K562 (cell line): Measurements from ENCODE around the gene COX4I2. TPM values are rescaled to one million over a fixed set of nuclear protein-coding genes. Genes with fewer than 3 reads are reported as not detected.

Experiments
- ADNP ChIP-seq: fragments of 200-800 bp; sonication (Bioruptor generic); IDR thresholded peaks from 2 replicates; pipeline ENCODE4 v1.6.1; 2016; ENCODE audit warnings: missing genetic modification characterization, missing compliant biosample characterization
- CTBP1 ChIP-seq: fragments of 450-650 bp; IDR thresholded peaks from 2 replicates; pipeline ENCODE4 v1.6.1; 2016; ENCODE audit warnings: borderline replicate concordance
- DPF2 ChIP-seq: fragments of 450-650 bp; IDR thresholded peaks from 2 replicates; pipeline ENCODE4 v1.6.1; 2016
- ELF1 ChIP-seq: fragments of 200-800 bp; sonication (Bioruptor generic); IDR thresholded peaks from 2 replicates; pipeline ENCODE4 v1.6.1; 2016; ENCODE audit warnings: missing genetic modification characterization, missing compliant biosample characterization
- TCFL5 ChIP-seq: fragments of 250-450 bp; sonication (Bioruptor Pico); conservative IDR thresholded peaks from 2 replicates; pipeline ENCODE4 v1.6.1; 2021; ENCODE audit warnings: mild to moderate bottlenecking, moderate library complexity, matching md5 sums
- TRIM24 ChIP-seq, 2 experiments: fragments of 450-650 bp; IDR thresholded peaks; 2 replicates each; pipeline ENCODE4 v1.6.1; 2016
- ZFP1 ChIP-seq: fragments of 450-650 bp; formaldehyde crosslinking; IDR thresholded peaks from 2 replicates; pipeline ENCODE4 v1.4.0; 2020; ENCODE audit warnings: mild to moderate bottlenecking, mixed read lengths
- ZNF134 ChIP-seq: fragments of 250-450 bp; sonication (Bioruptor Pico); conservative IDR thresholded peaks from 2 replicates; pipeline ENCODE4 v1.4.0; 2020
- ZNF408 ChIP-seq: fragments of 250-450 bp; sonication (Bioruptor Pico); IDR thresholded peaks from 2 replicates; pipeline ENCODE4 v1.4.0; 2020; ENCODE audit warnings: low read depth, mild to moderate bottlenecking, moderate library complexity
- polyA plus RNA-seq, 8 experiments: library from polyadenylated mRNA; depleted of rRNA in 4 of 8; stranded (reverse) in 5 of 8; unstranded in 3 of 8; fragments of >200 nt; fragmentation: Nextera tagmentation in 2 of 8; fragmentation: Illumina TruSeq in 1 of 8; extraction: Ambion mirVana in 2 of 8; extraction: Trizol in 1 of 8; gene quantifications; 2 replicates each; pipeline versions ENCODE4 v1.2.1 to v1.2.3, GENCODE V29; 2011 to 2014; ENCODE audit warnings: inconsistent platforms in 1 of 8, missing spikeins in 1 of 8
- total RNA-seq, 7 experiments: library from RNA; depleted of rRNA in 6 of 7; stranded (reverse); fragments of >200 nt in 6 of 7; fragmentation: Illumina TruSeq in 2 of 7; extraction: Trizol in 2 of 7; gene quantifications; 2 replicates each; pipeline versions ENCODE4 v1.2.1 to v1.2.3, GENCODE V29; 2011 to 2021; ENCODE audit warnings: low replicate concordance in 1 of 7
- TF ChIP-seq, protein P1 (sequence below), 2 experiments: fragments of 450-650 bp; conservative IDR thresholded peaks; 2 replicates each; pipeline ENCODE4 v1.6.1; 2017; ENCODE audit warnings: mild to moderate bottlenecking in 2 of 2, moderate library complexity in 2 of 2
- TF ChIP-seq, protein P2 (sequence below), 2 experiments: fragments of 450-650 bp; IDR thresholded peaks; 2 replicates each; pipeline ENCODE4 v1.6.1; 2016; ENCODE audit warnings: mild to moderate bottlenecking in 2 of 2, borderline replicate concordance in 1 of 2, low read depth in 1 of 2, moderate library complexity in 1 of 2
- TF ChIP-seq, protein P3 (sequence below), 2 experiments: IDR thresholded peaks; 2 replicates each; pipeline ENCODE4 v1.6.1; 2012; ENCODE audit warnings: improper control_type of control experiment in 2 of 2, low read depth in 2 of 2, low read length in 2 of 2, borderline replicate concordance in 1 of 2
- TF ChIP-seq, protein P4 (sequence below): fragments of 450-650 bp; IDR thresholded peaks from 2 replicates; pipeline ENCODE4 v1.6.1; 2017; ENCODE audit warnings: mild to moderate bottlenecking, moderate library complexity

Gene COX4I2
- total and polyA plus RNA-seq, 9 of the 15 experiments (the other 6 are each of a cell fraction or from before 2014, with no cell fraction given), result not detected

DNA sequence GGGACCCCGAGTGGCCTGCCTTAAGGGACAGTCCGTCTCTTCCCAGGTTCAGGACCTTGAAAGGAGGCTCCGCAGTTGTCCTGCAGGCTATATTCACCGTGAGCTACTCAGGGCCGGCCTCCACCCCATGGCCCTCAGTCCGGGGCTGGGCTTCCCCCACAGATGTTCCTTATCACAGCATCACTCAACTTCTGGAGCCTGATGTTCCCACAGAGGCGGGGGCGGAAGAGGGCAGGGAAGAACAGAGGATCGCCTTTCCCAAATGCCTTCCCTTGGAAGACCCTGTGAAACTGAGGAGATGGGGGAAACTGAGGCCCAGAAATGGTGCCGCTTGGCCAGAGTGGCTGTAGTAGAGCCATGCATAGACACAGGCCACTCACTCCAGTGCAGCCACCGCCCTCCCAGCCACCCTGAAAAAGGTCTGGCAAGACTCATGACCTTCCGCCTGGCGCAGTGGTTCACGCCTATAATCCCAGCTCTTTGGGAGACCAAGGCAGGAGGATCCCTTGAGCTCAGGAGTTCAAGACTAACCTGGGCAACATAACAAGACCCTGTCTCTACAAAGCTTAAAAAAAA, 4.3 kb upstream of the COX4I2 start (continued):
- TF ChIP-seq TCFL5 (CRISPR knock-in tag) (no peak), ZFP1 (CRISPR knock-in tag) (no peak), ADNP (tag) (no peak), ZNF408 (CRISPR knock-in tag) (no peak), CTBP1 (peak; percentile 73; the same call in 1 of the 2 replicates), DPF2 (peak; percentile 64), TRIM24 (IDR thresholded peaks at IDR 0.05) (no peak), ELF1 (tag) (no peak), ZNF134 (CRISPR knock-in tag) (no peak)
- TF ChIP-seq, protein P1, sequence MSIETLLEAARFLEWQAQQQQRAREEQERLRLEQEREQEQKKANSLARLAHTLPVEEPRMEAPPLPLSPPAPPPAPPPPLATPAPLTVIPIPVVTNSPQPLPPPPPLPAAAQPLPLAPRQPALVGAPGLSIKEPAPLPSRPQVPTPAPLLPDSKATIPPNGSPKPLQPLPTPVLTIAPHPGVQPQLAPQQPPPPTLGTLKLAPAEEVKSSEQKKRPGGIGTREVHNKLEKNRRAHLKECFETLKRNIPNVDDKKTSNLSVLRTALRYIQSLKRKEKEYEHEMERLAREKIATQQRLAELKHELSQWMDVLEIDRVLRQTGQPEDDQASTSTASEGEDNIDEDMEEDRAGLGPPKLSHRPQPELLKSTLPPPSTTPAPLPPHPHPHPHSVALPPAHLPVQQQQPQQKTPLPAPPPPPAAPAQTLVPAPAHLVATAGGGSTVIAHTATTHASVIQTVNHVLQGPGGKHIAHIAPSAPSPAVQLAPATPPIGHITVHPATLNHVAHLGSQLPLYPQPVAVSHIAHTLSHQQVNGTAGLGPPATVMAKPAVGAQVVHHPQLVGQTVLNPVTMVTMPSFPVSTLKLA (conservative IDR thresholded peaks at IDR 0.05), result no peak
- TF ChIP-seq, protein P2, sequence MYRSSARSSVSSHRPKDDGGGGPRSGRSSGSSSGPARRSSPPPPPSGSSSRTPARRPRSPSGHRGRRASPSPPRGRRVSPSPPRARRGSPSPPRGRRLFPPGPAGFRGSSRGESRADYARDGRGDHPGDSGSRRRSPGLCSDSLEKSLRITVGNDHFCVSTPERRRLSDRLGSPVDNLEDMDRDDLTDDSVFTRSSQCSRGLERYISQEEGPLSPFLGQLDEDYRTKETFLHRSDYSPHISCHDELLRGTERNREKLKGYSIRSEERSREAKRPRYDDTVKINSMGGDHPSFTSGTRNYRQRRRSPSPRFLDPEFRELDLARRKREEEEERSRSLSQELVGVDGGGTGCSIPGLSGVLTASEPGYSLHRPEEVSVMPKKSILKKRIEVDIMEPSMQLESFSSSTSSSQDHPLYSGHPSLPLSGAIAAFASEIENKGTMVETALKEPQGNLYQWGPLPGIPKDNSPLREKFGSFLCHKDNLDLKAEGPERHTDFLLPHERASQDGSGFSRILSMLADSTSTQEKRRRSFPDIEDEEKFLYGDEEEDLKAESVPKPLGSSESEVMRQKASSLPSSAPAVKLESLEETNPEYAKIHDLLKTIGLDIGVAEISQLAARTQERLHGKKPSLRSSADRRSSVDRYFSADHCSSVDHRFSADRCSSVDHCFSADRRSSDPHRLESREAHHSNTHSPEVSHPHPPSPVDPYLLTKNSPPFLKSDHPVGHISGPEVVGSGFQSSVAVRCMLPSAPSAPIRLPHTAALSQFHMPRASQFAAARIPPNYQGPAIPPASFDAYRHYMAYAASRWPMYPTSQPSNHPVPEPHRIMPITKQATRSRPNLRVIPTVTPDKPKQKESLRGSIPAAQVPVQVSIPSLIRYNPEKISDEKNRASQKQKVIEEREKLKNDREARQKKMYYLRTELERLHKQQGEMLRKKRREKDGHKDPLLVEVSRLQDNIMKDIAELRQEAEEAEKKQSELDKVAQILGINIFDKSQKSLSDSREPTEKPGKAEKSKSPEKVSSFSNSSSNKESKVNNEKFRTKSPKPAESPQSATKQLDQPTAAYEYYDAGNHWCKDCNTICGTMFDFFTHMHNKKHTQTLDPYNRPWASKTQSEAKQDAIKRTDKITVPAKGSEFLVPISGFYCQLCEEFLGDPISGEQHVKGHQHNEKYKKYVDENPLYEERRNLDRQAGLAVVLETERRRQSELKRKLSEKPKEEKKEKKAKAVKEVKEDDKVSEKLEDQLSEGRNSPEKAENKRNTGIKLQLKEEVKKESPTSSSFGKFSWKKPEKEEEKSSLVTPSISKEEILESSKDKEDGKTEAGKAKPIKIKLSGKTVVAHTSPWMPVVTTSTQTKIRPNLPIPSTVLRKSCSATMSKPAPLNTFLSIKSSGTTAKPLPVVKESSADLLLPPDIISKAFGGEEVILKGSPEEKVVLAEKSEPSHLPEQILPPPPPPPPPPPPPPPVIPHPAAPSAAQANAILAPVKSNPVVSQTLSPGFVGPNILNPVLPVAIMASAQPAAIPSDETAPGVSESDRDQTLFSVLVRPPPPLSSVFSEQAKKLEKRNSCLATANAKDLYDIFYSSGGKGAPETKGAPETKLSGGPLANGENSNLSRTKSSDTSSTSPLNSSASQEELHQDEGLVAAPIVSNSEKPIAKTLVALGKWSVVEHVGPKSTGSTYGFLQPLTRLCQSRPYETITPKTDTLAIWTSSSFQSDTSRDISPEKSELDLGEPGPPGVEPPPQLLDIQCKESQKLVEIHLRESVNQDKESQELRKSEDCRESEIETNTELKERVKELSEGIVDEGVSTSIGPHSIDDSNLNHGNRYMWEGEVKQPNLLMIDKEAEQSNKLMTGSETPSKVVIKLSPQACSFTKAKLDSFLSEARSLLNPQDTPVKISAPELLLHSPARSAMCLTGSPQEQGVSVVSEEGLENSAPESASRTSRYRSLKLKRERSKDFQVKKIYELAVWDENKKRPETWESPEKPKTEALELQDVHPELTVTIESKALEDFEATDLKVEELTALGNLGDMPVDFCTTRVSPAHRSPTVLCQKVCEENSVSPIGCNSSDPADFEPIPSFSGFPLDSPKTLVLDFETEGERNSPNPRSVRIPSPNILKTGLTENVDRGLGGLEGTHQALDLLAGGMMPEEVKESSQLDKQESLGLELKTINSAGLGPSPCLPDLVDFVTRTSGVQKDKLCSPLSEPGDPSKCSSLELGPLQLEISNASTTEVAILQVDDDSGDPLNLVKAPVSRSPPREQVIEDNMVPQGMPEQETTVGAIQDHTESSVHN (IDR thresholded peaks at IDR 0.05; ENCODE audit: borderline replicate concordance in 1 of 2, low read depth in 1 of 2), result no peak
- TF ChIP-seq, protein P3, sequence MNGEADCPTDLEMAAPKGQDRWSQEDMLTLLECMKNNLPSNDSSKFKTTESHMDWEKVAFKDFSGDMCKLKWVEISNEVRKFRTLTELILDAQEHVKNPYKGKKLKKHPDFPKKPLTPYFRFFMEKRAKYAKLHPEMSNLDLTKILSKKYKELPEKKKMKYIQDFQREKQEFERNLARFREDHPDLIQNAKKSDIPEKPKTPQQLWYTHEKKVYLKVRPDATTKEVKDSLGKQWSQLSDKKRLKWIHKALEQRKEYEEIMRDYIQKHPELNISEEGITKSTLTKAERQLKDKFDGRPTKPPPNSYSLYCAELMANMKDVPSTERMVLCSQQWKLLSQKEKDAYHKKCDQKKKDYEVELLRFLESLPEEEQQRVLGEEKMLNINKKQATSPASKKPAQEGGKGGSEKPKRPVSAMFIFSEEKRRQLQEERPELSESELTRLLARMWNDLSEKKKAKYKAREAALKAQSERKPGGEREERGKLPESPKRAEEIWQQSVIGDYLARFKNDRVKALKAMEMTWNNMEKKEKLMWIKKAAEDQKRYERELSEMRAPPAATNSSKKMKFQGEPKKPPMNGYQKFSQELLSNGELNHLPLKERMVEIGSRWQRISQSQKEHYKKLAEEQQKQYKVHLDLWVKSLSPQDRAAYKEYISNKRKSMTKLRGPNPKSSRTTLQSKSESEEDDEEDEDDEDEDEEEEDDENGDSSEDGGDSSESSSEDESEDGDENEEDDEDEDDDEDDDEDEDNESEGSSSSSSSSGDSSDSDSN (IDR thresholded peaks at IDR 0.05; ENCODE audit: borderline replicate concordance in 1 of 2, low read depth in 2 of 2, low read length in 2 of 2), result peak in 1 of 2 experiments; percentile 77; a peak in 2 of 4 replicates
- TF ChIP-seq, protein P4, sequence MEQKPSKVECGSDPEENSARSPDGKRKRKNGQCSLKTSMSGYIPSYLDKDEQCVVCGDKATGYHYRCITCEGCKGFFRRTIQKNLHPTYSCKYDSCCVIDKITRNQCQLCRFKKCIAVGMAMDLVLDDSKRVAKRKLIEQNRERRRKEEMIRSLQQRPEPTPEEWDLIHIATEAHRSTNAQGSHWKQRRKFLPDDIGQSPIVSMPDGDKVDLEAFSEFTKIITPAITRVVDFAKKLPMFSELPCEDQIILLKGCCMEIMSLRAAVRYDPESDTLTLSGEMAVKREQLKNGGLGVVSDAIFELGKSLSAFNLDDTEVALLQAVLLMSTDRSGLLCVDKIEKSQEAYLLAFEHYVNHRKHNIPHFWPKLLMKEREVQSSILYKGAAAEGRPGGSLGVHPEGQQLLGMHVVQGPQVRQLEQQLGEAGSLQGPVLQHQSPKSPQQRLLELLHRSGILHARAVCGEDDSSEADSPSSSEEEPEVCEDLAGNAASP, result no peak
